ENCODE data around the gene ANG.

ANG gene

GRCh38 chr14:20676072-20676471, 12.5 kb upstream of the ANG start:
- DNase-seq: no peak

GRCh38 chr14:20679907-20680306, 8.7 kb upstream of the ANG start:
- DNase-seq: no peak

- no peak for DNase-seq
Measured at GRCh38 chr14:20680363-20680762, 8.2 kb upstream of the ANG start.

- DNase-seq: no peak
Measured at GRCh38 chr14:20680843-20681347, 7.7 kb upstream of the ANG start.

- peak; percentile 92 for DNase-seq
Measured at GRCh38 chr14:20681348-20682126, 7.0 kb upstream of the ANG start.

GRCh38 chr14:20682127-20682434, 6.5 kb upstream of the ANG start:
- DNase-seq: no peak

- DNase-seq: peak; percentile 94
Measured at GRCh38 chr14:20682435-20683124, 6.0 kb upstream of the ANG start.

- peak; percentile 88 for DNase-seq
Measured at GRCh38 chr14:20683125-20683890, 5.3 kb upstream of the ANG start.

GRCh38 chr14:20683891-20684661, 4.5 kb upstream of the ANG start, which contains the start of gene RNASE4:
Gene RNASE4 (plus strand): TSS chr14:20684560. CDS start chr14:20699372, 14,812 bp downstream.
- peak; percentile 87 for DNase-seq

- DNase-seq: no peak
Measured at GRCh38 chr14:20684662-20685456, 3.7 kb upstream of the ANG start.

- no peak for DNase-seq
Measured at GRCh38 chr14:20686386-20687143, 2.0 kb upstream of the ANG start.

- DNase-seq: no peak
Measured at GRCh38 chr14:20687362-20688166, 1.0 kb upstream of the ANG start.

GRCh38 chr14:20690848-20691640, 2.5 kb downstream of the ANG start:
- peak; percentile 50 for DNase-seq

- DNase-seq: no peak
Measured at GRCh38 chr14:20692116-20692751, 3.7 kb downstream of the ANG start.

GRCh38 chr14:20696764-20697163, 8.2 kb downstream of the ANG start:
- no peak for DNase-seq

GRCh38 chr14:20697273-20698017, 8.9 kb downstream of the ANG start:
- DNase-seq: peak; percentile 44

- DNase-seq: no peak
Measured at GRCh38 chr14:20698018-20698329, 9.4 kb downstream of the ANG start.

GRCh38 chr14:20698934-20699333, 10.4 kb downstream of the ANG start:
- no peak for DNase-seq
